AG09319 (cell line): ENCODE data around the gene CAMTA1.

Experiments
- DNase-seq: peaks from one replicate; pipeline ENCODE4 v3.0.0-alpha.2; 2010; ENCODE audit warnings: low read depth; ENCODE audit errors: extremely low read depth
- CTCF ChIP-seq: IDR thresholded peaks from 2 replicates; pipeline ENCODE4 v1.5.1; 2011; ENCODE audit warnings: low read depth, mild to moderate bottlenecking, inconsistent platforms, low read length, moderate library complexity

CAMTA1 gene

GRCh38 chr1:7729761-7730160, 944.5 kb downstream of the CAMTA1 start:
- no peak for TF ChIP-seq CTCF
- no peak for DNase-seq

GRCh38 chr1:7732331-7732730, 947.1 kb downstream of the CAMTA1 start:
- DNase-seq = no peak
- no peak for TF ChIP-seq CTCF

GRCh38 chr1:7733276-7733675, 948.0 kb downstream of the CAMTA1 start:
- no peak for DNase-seq
- TF ChIP-seq CTCF = no peak

GRCh38 chr1:7738044-7738443, 952.8 kb downstream of the CAMTA1 start:
- no peak for DNase-seq
- no peak for TF ChIP-seq CTCF

GRCh38 chr1:7743346-7743745, 958.1 kb downstream of the CAMTA1 start:
- no peak for DNase-seq

GRCh38 chr1:7744882-7745281, 959.6 kb downstream of the CAMTA1 start:
- TF ChIP-seq CTCF = no peak
- DNase-seq = no peak

More at GRCh38 chr1:7743346-7743745, 958.1 kb downstream of the CAMTA1 start:
- no peak for TF ChIP-seq CTCF

GRCh38 chr1:7745783-7746182, 960.5 kb downstream of the CAMTA1 start:
- DNase-seq = no peak
- no peak for TF ChIP-seq CTCF
